ENCODE results near the gene KCNIP2. TPM values are rescaled to one million over a fixed set of nuclear protein-coding genes. Genes with fewer than 3 reads are reported as not detected.

Gene KCNIP2
- total RNA-seq, 4 donors from 2014 or later = 3.5 to 11.6 (median 5.5) TPM

- DNase-seq = no peak
- no peaks in the 10 kb centered on the region for H3K9me3 ChIP-seq
- no peaks in the 10 kb centered on the region for H3K36me3 ChIP-seq
- no peaks in the 10 kb centered on the region for H3K4me1 ChIP-seq
- no peak for TF ChIP-seq POLR2A (IDR thresholded peaks at IDR 0.05)
- TF ChIP-seq CTCF (IDR thresholded peaks at IDR 0.05) = no peak
- H3K4me3 ChIP-seq = no peak overlapping the region
- H3K27me3 ChIP-seq = no peaks in the 10 kb centered on the region
- H3K27ac ChIP-seq = no peak overlapping the region
These were observed 44.2 kb upstream of the KCNIP2 start for GRCh38 chr10:101887775-101888174.

DNA sequence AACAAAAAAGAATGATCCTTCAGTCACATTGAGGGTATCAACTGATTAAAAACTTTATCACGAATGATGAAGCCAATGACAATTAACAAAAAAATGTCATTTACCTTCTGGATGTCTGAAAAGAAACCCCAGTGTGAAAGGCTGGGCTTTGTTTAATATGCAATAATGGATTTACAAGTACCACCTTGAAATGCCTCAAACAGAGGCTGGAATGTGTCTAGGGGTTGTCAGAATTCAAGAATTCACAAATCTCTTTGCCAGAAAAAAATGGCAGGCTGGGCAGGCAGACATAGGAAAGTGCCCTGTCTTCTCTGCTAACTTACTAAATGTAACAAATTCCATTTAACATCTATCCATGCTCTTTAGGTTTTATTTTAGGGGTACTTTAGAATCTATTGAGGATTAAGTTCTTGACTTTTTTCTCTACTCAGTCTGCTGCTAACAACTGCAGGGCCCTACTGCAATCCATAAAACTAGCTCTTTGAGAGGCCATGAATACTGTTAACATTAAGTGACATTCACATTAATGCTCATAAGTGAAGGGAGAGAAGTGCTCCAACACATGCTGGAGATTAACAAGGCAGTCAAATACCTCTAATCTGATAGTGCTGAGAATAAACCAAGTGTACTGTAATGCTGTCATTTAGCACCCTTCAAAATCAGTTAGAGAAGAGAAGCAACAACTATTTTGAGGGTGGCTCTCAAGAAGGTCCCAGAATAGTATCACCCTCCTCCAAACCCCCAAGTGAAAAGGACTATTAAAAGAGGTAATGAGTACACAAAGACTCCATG lies 43.1 kb upstream of the KCNIP2 start:
- Histone ChIP-seq H3K36me3 (no peaks in the 10 kb centered on the region), H3K4me1 (no peaks in the 10 kb centered on the region), H3K4me3 (no peak overlapping the region), H3K9me3 (no peaks in the 10 kb centered on the region), H3K27me3 (no peaks in the 10 kb centered on the region), H3K27ac (no peak overlapping the region)
- DNase-seq = no peak
- TF ChIP-seq POLR2A (IDR thresholded peaks at IDR 0.05) = no peak
- TF ChIP-seq CTCF (IDR thresholded peaks at IDR 0.05) = no peak

- Histone ChIP-seq H3K9me3 (no peaks in the 10 kb centered on the region), H3K27me3 (no peaks in the 10 kb centered on the region), H3K4me1 (no peaks in the 10 kb centered on the region), H3K36me3 (peaks cover 0 to 8% (median 0%) of the 10 kb centered on the region in 3 donors), H3K27ac (no peak overlapping the region), H3K4me3 (no peak overlapping the region)
- TF ChIP-seq POLR2A (IDR thresholded peaks at IDR 0.05) (no peak), CTCF (IDR thresholded peaks at IDR 0.05) (no peak)
- DNase-seq = no peak
These were observed 37.6 kb upstream of the KCNIP2 start for GRCh38 chr10:101881036-101881774.

GRCh38 chr10:101880232-101880573 lies 36.6 kb upstream of the KCNIP2 start:
- TF ChIP-seq POLR2A (IDR thresholded peaks at IDR 0.05) (no peak), CTCF (IDR thresholded peaks at IDR 0.05) (no peak)
- DNase-seq = no peak
- Histone ChIP-seq H3K27ac (no peak overlapping the region), H3K27me3 (no peaks in the 10 kb centered on the region), H3K4me3 (no peak overlapping the region), H3K4me1 (no peaks in the 10 kb centered on the region), H3K9me3 (no peaks in the 10 kb centered on the region), H3K36me3 (peaks cover 0 to 8% (median 0%) of the 10 kb centered on the region in 3 donors)

- H3K27me3 ChIP-seq = no peaks in the 10 kb centered on the region
- H3K27ac ChIP-seq = no peak overlapping the region
- peaks cover 0 to 8% (median 0%) of the 10 kb centered on the region in 3 donors for H3K36me3 ChIP-seq
- H3K4me3 ChIP-seq = no peak overlapping the region
- no peak for TF ChIP-seq CTCF (IDR thresholded peaks at IDR 0.05)
- TF ChIP-seq POLR2A (IDR thresholded peaks at IDR 0.05) = no peak
- H3K4me1 ChIP-seq = no peaks in the 10 kb centered on the region
- H3K9me3 ChIP-seq = no peaks in the 10 kb centered on the region
- DNase-seq = no peak
These were observed 36.0 kb upstream of the KCNIP2 start for GRCh38 chr10:101879456-101880231.

Data from Peyer's patch (tissue), 4 donors.